ENCODE results near the gene WAC.
"Not testable (repeated sequence)": the region's sequence is repeated elsewhere in the genome, so short reads cannot be mapped to it uniquely, and the experiment has no call there.

Gene WAC

GRCh38 chr10:28595613-28596012, 62.7 kb downstream of the WAC start:
- no peak for DNase-seq (ENCODE audit: low read depth)
- H3K4me3 ChIP-seq (ENCODE audit: low read depth, low read length), result no peak overlapping the region
- TF ChIP-seq, protein P1, sequence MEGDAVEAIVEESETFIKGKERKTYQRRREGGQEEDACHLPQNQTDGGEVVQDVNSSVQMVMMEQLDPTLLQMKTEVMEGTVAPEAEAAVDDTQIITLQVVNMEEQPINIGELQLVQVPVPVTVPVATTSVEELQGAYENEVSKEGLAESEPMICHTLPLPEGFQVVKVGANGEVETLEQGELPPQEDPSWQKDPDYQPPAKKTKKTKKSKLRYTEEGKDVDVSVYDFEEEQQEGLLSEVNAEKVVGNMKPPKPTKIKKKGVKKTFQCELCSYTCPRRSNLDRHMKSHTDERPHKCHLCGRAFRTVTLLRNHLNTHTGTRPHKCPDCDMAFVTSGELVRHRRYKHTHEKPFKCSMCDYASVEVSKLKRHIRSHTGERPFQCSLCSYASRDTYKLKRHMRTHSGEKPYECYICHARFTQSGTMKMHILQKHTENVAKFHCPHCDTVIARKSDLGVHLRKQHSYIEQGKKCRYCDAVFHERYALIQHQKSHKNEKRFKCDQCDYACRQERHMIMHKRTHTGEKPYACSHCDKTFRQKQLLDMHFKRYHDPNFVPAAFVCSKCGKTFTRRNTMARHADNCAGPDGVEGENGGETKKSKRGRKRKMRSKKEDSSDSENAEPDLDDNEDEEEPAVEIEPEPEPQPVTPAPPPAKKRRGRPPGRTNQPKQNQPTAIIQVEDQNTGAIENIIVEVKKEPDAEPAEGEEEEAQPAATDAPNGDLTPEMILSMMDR (IDR thresholded peaks at IDR 0.05; ENCODE audit: low read depth, low read length), result no peak
- TF ChIP-seq MYC (IDR thresholded peaks at IDR 0.05; ENCODE audit: low read depth, low read length) (no peak), MAX (IDR thresholded peaks at IDR 0.05; ENCODE audit: low read depth, low read length) (no peak), POLR2A (IDR thresholded peaks at IDR 0.05; ENCODE audit: extremely low read depth, insufficient read length) (no peak)

DNA sequence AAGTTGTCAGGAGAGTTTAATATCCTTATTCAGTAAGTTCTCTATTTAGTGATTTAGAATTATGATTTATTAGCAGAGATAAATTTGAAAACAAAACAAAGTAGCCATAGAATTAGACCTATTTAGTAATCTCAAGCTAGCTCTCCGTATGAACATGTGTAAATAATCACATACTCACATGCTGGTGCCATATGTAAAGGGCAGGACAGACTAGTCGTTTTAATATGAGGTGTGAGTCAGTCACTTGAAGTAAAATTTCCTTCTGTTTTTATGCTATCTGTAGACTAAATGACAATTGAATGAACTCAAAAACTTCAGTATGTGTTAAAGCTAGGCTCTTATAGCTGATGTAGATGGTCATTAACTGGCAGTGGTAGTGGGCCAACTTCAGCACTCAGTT, 67.1 kb downstream of the WAC start:
- no peak overlapping the region for H3K4me3 ChIP-seq (ENCODE audit: low read depth, low read length)
- DNase-seq (ENCODE audit: low read depth), result no peak
- TF ChIP-seq POLR2A (IDR thresholded peaks at IDR 0.05; ENCODE audit: extremely low read depth, insufficient read length) (no peak), MYC (IDR thresholded peaks at IDR 0.05; ENCODE audit: low read depth, low read length) (no peak), MAX (IDR thresholded peaks at IDR 0.05; ENCODE audit: low read depth, low read length) (no peak)
- TF ChIP-seq, protein P1 (IDR thresholded peaks at IDR 0.05; ENCODE audit: low read depth, low read length), result no peak

GRCh38 chr10:28601012-28601411, 68.1 kb downstream of the WAC start:
- H3K4me3 ChIP-seq (ENCODE audit: low read depth, low read length), result no peak overlapping the region
- DNase-seq (ENCODE audit: low read depth), result no peak
- TF ChIP-seq POLR2A (IDR thresholded peaks at IDR 0.05; ENCODE audit: extremely low read depth, insufficient read length), result no peak
- TF ChIP-seq MYC (IDR thresholded peaks at IDR 0.05; ENCODE audit: low read depth, low read length), result no peak
- TF ChIP-seq, protein P1 (IDR thresholded peaks at IDR 0.05; ENCODE audit: low read depth, low read length), result no peak
- no peak for TF ChIP-seq MAX (IDR thresholded peaks at IDR 0.05; ENCODE audit: low read depth, low read length)

- TF ChIP-seq MYC (IDR thresholded peaks at IDR 0.05; ENCODE audit: low read depth, low read length) (no peak), POLR2A (IDR thresholded peaks at IDR 0.05; ENCODE audit: extremely low read depth, insufficient read length) (no peak), MAX (IDR thresholded peaks at IDR 0.05; ENCODE audit: low read depth, low read length) (no peak)
- TF ChIP-seq, protein P1 (IDR thresholded peaks at IDR 0.05; ENCODE audit: low read depth, low read length), result no peak
- no peak for DNase-seq (ENCODE audit: low read depth)
- no peak overlapping the region for H3K4me3 ChIP-seq (ENCODE audit: low read depth, low read length)
Measured at GRCh38 chr10:28604567-28605536, 71.9 kb downstream of the WAC start.

DNA sequence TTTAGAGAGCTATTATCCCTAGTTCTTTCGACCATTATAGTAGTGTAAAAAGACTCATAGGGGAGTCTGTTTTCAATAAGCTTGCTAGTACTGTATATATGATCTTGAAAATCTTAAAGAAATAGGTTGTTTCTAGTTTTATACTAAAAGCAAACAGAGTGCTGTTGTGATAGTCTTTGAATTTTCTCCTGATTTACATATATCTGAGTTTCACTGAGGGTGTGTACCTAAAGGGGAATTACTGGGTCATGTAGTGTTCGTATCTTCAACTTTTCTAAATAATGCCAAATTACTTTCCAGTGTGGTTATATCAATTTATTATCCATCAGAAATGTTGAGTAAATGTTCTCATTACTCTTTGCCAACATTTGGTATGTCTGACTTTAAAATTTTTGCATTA, 73.7 kb downstream of the WAC start:
- no peak for TF ChIP-seq MYC (IDR thresholded peaks at IDR 0.05; ENCODE audit: low read depth, low read length)
- TF ChIP-seq POLR2A (IDR thresholded peaks at IDR 0.05; ENCODE audit: extremely low read depth, insufficient read length), result no peak
- TF ChIP-seq, protein P1 (IDR thresholded peaks at IDR 0.05; ENCODE audit: low read depth, low read length), result no peak
- TF ChIP-seq MAX (IDR thresholded peaks at IDR 0.05; ENCODE audit: low read depth, low read length), result no peak
- DNase-seq (ENCODE audit: low read depth), result no peak
- no peak overlapping the region for H3K4me3 ChIP-seq (ENCODE audit: low read depth, low read length)

- not testable (repeated sequence) for DNase-seq (ENCODE audit: low read depth); H3K4me3 ChIP-seq (ENCODE audit: low read depth, low read length)
Measured at GRCh38 chr10:28609636-28610035, 76.7 kb downstream of the WAC start.
